SU-DHL-6 (cell line): ENCODE data around the gene MSH3.

Experiments used
- H2AFZ ChIP-seq: fragments of 200-600 bp; sonication (generic); 2 replicates; pipeline ENCODE4 v1.6.1; 2014; ENCODE audit warnings: low read depth, mild to moderate bottlenecking, moderate library complexity, mixed read lengths, antibody characterized with exemption, low read length; ENCODE audit not compliant: severe bottlenecking
- H3F3A ChIP-seq: fragments of 200-600 bp; shearing (Covaris generic); 2 replicates; pipeline ENCODE4 v1.6.0; 2016; ENCODE audit warnings: antibody characterized with exemption, mild to moderate bottlenecking; ENCODE audit not compliant: insufficient read depth
- H3K27ac ChIP-seq: fragments of 200-600 bp; sonication (generic); 2 replicates; pipeline ENCODE4 v1.5.1; 2016; ENCODE audit warnings: low read depth, mild to moderate bottlenecking, low read length, moderate library complexity, mixed read lengths
- H3K27me3 ChIP-seq: fragments of 200-600 bp; sonication (generic), shearing (Covaris generic); 2 replicates; pipeline ENCODE4 v1.6.0; 2014; ENCODE audit warnings: mild to moderate bottlenecking, low read length
- H3K36me3 ChIP-seq: fragments of 200-600 bp; sonication (generic); 2 replicates; pipeline ENCODE4 v1.6.1; 2014; ENCODE audit warnings: mild to moderate bottlenecking, low read length, mixed read lengths
- H3K4me2 ChIP-seq: fragments of 300-600, 200-600 bp; shearing (Covaris generic), sonication (generic); 2 replicates; pipeline ENCODE4 v1.6.0; 2014; ENCODE audit warnings: low read length, low read depth, mild to moderate bottlenecking; ENCODE audit not compliant: poor library complexity, severe bottlenecking
- H3K4me3 ChIP-seq: fragments of 200-600 bp; sonication (generic); 2 replicates; pipeline ENCODE4 v1.5.1; 2014; ENCODE audit warnings: antibody characterized with exemption, low read length, mild to moderate bottlenecking, mixed read lengths; ENCODE audit not compliant: insufficient read depth, poor library complexity, severe bottlenecking
- H3K79me2 ChIP-seq: fragments of 200-600 bp; sonication (generic); 2 replicates; pipeline ENCODE4 v1.6.1; 2014; ENCODE audit warnings: mild to moderate bottlenecking, low read length, moderate library complexity; ENCODE audit not compliant: insufficient read depth
- H3K9ac ChIP-seq: fragments of 200-600 bp; sonication (generic); 2 replicates; pipeline ENCODE4 v1.7.0; 2014; ENCODE audit warnings: mild to moderate bottlenecking, low read length
- H3K9me2 ChIP-seq: fragments of 200-600 bp; sonication (generic); replicated peaks from 2 replicates; pipeline ENCODE4 v1.6.1; 2014; ENCODE audit warnings: low read length; ENCODE audit not compliant: insufficient read depth
- H3K9me3 ChIP-seq: fragments of 200-600 bp; sonication (generic); 2 replicates; pipeline ENCODE4 v1.6.1; 2014; ENCODE audit warnings: low read length, mixed read lengths; ENCODE audit not compliant: insufficient read depth
- H4K20me1 ChIP-seq: fragments of 200-600 bp; sonication (generic); 2 replicates; pipeline ENCODE4 v1.6.1; 2014; ENCODE audit warnings: low read depth, mild to moderate bottlenecking, antibody characterized with exemption, low read length, moderate library complexity, mixed read lengths
- EZH2phosphoT487 ChIP-seq: fragments of 200-600 bp; sonication (generic), shearing (Covaris generic); conservative IDR thresholded peaks from 2 replicates; pipeline ENCODE4 v1.6.1; 2018; ENCODE audit warnings: mild to moderate bottlenecking, antibody characterized with exemption, low read length, moderate library complexity, mixed read lengths
- TF ChIP-seq, protein P1 (sequence below): fragments of 200-600 bp; sonication (generic); IDR thresholded peaks from one replicate; pipeline ENCODE4 v1.5.1; 2017; ENCODE audit warnings: antibody characterized with exemption, mild to moderate bottlenecking, low read length, moderate library complexity; ENCODE audit not compliant: insufficient read depth, poor library complexity, severe bottlenecking

The MSH3 gene

DNA sequence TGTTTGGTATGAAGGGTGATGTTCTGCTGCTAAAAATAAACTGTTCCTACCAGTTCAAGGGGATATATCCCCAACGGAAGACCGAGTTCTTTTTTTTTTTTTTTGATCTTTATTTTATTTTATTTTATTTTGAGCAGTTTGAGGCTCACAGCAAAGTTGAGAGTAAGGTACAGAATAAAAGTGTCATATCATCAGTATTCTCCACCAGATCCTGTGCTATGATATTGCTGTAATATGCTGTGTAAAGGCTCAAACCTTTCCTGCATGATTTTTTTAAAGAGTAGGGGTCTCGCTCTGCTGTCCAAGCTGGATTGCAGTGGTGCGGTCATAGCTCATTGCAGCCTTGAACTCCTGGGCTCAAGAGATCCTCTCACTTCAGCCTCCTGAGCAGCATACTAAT, 35.2 kb downstream of the MSH3 start:
- no peaks in the 10 kb centered on the region for H3K9me2 ChIP-seq
- H3K79me2 ChIP-seq = peaks cover 13% of the 10 kb centered on the region
- no peak overlapping the region for H3K27ac ChIP-seq
- H4K20me1 ChIP-seq = no peaks in the 10 kb centered on the region
- H3K36me3 ChIP-seq = peaks cover 7% of the 10 kb centered on the region; the same call in 1 of the 2 replicates
- H2AFZ ChIP-seq = no peak overlapping the region
- no peak overlapping the region for H3K9ac ChIP-seq
- H3K4me3 ChIP-seq = no peak overlapping the region
- no peaks in the 10 kb centered on the region for H3K9me3 ChIP-seq
- H3K27me3 ChIP-seq = no peaks in the 10 kb centered on the region
- TF ChIP-seq EZH2phosphoT487 = no peak
- TF ChIP-seq, protein P1, sequence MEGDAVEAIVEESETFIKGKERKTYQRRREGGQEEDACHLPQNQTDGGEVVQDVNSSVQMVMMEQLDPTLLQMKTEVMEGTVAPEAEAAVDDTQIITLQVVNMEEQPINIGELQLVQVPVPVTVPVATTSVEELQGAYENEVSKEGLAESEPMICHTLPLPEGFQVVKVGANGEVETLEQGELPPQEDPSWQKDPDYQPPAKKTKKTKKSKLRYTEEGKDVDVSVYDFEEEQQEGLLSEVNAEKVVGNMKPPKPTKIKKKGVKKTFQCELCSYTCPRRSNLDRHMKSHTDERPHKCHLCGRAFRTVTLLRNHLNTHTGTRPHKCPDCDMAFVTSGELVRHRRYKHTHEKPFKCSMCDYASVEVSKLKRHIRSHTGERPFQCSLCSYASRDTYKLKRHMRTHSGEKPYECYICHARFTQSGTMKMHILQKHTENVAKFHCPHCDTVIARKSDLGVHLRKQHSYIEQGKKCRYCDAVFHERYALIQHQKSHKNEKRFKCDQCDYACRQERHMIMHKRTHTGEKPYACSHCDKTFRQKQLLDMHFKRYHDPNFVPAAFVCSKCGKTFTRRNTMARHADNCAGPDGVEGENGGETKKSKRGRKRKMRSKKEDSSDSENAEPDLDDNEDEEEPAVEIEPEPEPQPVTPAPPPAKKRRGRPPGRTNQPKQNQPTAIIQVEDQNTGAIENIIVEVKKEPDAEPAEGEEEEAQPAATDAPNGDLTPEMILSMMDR = no peak
- no peak overlapping the region for H3K4me2 ChIP-seq
- H3F3A ChIP-seq = peaks cover 11% of the 10 kb centered on the region; the same call in 1 of the 2 replicates

GRCh38 chr5:80695666-80696065, 41.2 kb downstream of the MSH3 start:
- Histone ChIP-seq H3K27me3 (no peaks in the 10 kb centered on the region), H3K36me3 (peaks cover 6% of the 10 kb centered on the region; the same call in 1 of the 2 replicates), H3K79me2 (no peaks in the 10 kb centered on the region), H3K9me3 (no peaks in the 10 kb centered on the region), H3K4me3 (no peak overlapping the region), H2AFZ (no peak overlapping the region), H3F3A (peaks cover 6% of the 10 kb centered on the region; the same call in 1 of the 2 replicates), H4K20me1 (no peaks in the 10 kb centered on the region), H3K9ac (no peak overlapping the region), H3K9me2 (no peaks in the 10 kb centered on the region), H3K4me2 (no peak overlapping the region), H3K27ac (no peak overlapping the region)
- TF ChIP-seq, protein P1 = no peak
- no peak for TF ChIP-seq EZH2phosphoT487

DNA sequence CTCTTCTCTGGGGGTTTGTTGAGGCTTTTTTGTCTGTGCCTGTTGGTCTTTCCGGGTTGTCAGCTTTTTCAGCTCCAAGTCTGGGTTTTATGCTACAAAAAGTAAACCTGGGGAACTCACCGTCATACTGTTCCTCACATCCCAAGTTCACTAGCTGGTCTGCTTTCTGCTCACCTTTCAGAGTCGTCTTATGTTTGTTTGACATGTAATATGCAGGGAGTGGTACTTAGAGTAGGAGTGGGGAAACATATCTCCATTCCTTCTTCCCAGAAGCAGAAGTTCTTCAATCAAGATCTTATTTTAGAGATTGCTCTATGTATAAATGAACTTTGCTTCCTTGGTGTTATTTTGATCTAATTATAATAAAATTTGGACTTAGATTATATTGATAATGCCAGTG, 42.0 kb downstream of the MSH3 start:
- H3K9me3 ChIP-seq = no peaks in the 10 kb centered on the region
- H3K9ac ChIP-seq = no peak overlapping the region
- H3K27ac ChIP-seq = no peak overlapping the region
- H2AFZ ChIP-seq = no peak overlapping the region
- H3F3A ChIP-seq = peaks cover under 1% of the 10 kb centered on the region; the same call in 1 of the 2 replicates
- no peaks in the 10 kb centered on the region; the same call in 1 of the 2 replicates for H3K36me3 ChIP-seq
- H3K9me2 ChIP-seq = no peaks in the 10 kb centered on the region
- H3K79me2 ChIP-seq = no peaks in the 10 kb centered on the region
- H4K20me1 ChIP-seq = no peaks in the 10 kb centered on the region
- no peak overlapping the region for H3K4me3 ChIP-seq
- no peak overlapping the region for H3K4me2 ChIP-seq
- no peaks in the 10 kb centered on the region for H3K27me3 ChIP-seq
- TF ChIP-seq EZH2phosphoT487 = no peak
- TF ChIP-seq, protein P1 = no peak
